RWPE2 (cell line): ENCODE results near the gene PRKAG2.

Source experiments
- ATAC-seq: fragments of 200-7000 bp; cut with Tn5 transposase; 3 replicates; pipeline ENCODE4 v1.9.1; 2021; ENCODE audit warnings: low read depth
- DNase-seq: peaks from one replicate; pipeline ENCODE4 v3.0.0-alpha.2; 2020; ENCODE audit warnings: low spot score
- H3K27ac ChIP-seq: fragments of 450-650 bp; 2 replicates; pipeline ENCODE4 v1.5.1; 2017; ENCODE audit warnings: mild to moderate bottlenecking; ENCODE audit not compliant: poor library complexity, severe bottlenecking
- H3K27me3 ChIP-seq: fragments of 250-450 bp; sonication (Bioruptor Pico); 2 replicates; pipeline ENCODE4 v1.5.1; 2021; ENCODE audit warnings: mild to moderate bottlenecking, moderate library complexity; ENCODE audit not compliant: insufficient read depth, poor library complexity, severe bottlenecking
- H3K36me3 ChIP-seq: fragments of 250-450 bp; sonication (Bioruptor Pico); 2 replicates; pipeline ENCODE4 v1.5.1; 2020; ENCODE audit warnings: low read depth, mild to moderate bottlenecking, moderate library complexity
- H3K4me1 ChIP-seq: fragments of 250-450 bp; sonication (Bioruptor Pico); 2 replicates; pipeline ENCODE4 v1.5.1; 2021; ENCODE audit warnings: mild to moderate bottlenecking, moderate library complexity; ENCODE audit not compliant: insufficient read depth, poor library complexity, severe bottlenecking
- H3K4me3 ChIP-seq: fragments of 250-450 bp; sonication (Bioruptor Pico); 2 replicates; pipeline ENCODE4 v1.5.1; 2021; ENCODE audit warnings: mild to moderate bottlenecking, moderate library complexity; ENCODE audit not compliant: severe bottlenecking
- H3K9me3 ChIP-seq: fragments of 250-450 bp; sonication (Bioruptor Pico); 2 replicates; pipeline ENCODE4 v1.5.1; 2021; ENCODE audit warnings: mild to moderate bottlenecking, moderate library complexity; ENCODE audit not compliant: severe bottlenecking
- TF ChIP-seq, protein P1 (sequence below): fragments of 450-650 bp; IDR thresholded peaks from one replicate; pipeline ENCODE4 v1.5.1; 2017; ENCODE audit warnings: mild to moderate bottlenecking, moderate library complexity; ENCODE audit not compliant: poor library complexity, severe bottlenecking

The PRKAG2 gene

DNA sequence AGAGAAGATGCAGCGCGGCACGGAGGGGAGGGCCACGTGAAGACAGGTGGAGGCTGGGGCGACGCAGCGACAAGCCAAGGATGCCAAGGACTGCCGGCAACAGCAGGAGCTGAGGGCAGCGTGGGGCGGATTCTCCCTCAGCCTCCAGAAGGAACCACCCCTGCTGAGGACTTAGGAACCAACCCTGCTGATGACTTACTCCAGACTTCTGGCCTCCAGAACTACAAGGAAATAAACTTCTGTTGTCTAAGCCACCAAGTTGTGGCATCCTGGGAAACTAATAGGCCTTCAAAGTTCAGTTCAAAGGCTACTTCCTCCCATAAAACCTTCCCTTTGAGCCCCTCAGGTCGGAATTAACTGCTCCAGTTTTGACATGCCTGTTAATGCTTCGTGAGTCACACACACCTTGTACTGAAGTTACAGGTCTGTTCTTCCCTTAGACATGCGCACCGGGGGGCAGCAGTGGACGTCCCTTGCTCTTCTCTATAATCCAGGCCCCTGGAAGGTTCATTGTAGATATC, 268.8 kb downstream of the PRKAG2 start:
- Histone ChIP-seq H3K36me3 (peaks cover 5% of the 10 kb centered on the region), H3K4me1 (peaks cover 26% of the 10 kb centered on the region), H3K4me3 (no peak overlapping the region), H3K9me3 (no peaks in the 10 kb centered on the region), H3K27me3 (no peaks in the 10 kb centered on the region), H3K27ac (peak overlapping the region; percentile 90)
- ATAC-seq (peak; percentile 94), DNase-seq (no peak)
- TF ChIP-seq, protein P1, sequence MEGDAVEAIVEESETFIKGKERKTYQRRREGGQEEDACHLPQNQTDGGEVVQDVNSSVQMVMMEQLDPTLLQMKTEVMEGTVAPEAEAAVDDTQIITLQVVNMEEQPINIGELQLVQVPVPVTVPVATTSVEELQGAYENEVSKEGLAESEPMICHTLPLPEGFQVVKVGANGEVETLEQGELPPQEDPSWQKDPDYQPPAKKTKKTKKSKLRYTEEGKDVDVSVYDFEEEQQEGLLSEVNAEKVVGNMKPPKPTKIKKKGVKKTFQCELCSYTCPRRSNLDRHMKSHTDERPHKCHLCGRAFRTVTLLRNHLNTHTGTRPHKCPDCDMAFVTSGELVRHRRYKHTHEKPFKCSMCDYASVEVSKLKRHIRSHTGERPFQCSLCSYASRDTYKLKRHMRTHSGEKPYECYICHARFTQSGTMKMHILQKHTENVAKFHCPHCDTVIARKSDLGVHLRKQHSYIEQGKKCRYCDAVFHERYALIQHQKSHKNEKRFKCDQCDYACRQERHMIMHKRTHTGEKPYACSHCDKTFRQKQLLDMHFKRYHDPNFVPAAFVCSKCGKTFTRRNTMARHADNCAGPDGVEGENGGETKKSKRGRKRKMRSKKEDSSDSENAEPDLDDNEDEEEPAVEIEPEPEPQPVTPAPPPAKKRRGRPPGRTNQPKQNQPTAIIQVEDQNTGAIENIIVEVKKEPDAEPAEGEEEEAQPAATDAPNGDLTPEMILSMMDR: peak; percentile 19

DNA sequence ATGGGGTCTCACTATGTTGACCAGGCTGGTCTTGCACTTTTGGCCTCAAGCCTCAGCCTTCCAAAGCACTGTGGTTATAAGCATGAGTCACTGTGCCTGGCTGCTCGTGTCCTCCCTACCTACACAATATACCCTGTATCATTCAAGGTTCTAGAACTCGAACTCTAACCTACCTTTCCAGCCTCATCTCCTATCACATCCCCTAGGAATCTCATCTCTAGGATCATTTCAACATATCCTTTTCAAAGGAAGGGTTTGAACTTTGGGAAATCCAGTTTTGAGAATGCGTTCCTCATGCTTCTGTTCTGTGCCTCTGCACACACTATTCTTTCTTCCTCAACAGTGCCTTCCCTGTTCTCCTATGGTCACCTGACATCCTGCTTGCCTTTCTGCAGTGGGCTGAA, 269.4 kb downstream of the PRKAG2 start:
- Histone ChIP-seq H3K4me3 (no peak overlapping the region), H3K27me3 (no peaks in the 10 kb centered on the region), H3K4me1 (peaks cover 26% of the 10 kb centered on the region), H3K9me3 (no peaks in the 10 kb centered on the region), H3K27ac (peak overlapping the region; percentile 90), H3K36me3 (peaks cover 6% of the 10 kb centered on the region)
- ATAC-seq (peak; percentile 62), DNase-seq (no peak)
- TF ChIP-seq, protein P1: no peak

DNA sequence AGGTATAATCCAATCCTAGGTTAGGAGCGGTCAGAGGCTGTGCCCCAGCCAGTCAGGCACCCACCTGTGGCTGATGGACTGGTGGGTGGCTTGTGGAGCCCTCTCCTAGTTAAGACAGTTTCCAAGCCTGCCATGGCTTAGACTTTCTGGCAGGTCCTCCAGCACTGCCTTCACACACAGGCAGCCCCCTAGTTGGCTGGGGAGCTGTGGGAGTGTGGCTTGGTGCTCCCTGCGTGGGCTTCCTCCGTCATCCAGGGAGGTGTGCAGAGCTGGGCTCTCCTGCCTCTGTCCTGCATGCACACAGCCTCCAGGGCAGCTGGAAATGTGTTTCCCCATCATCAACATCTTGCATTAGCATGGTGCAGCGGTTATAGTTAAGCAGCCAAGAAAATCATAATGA, 273.0 kb downstream of the PRKAG2 start:
- no peaks in the 10 kb centered on the region for H3K9me3 ChIP-seq
- TF ChIP-seq, protein P1: no peak
- H3K4me3 ChIP-seq: no peak overlapping the region
- peaks cover 11% of the 10 kb centered on the region for H3K36me3 ChIP-seq
- peak overlapping the region; percentile 20 for H3K27ac ChIP-seq
- peaks cover 53% of the 10 kb centered on the region for H3K4me1 ChIP-seq
- DNase-seq (no peak), ATAC-seq (no peak)
- H3K27me3 ChIP-seq: no peaks in the 10 kb centered on the region

DNA sequence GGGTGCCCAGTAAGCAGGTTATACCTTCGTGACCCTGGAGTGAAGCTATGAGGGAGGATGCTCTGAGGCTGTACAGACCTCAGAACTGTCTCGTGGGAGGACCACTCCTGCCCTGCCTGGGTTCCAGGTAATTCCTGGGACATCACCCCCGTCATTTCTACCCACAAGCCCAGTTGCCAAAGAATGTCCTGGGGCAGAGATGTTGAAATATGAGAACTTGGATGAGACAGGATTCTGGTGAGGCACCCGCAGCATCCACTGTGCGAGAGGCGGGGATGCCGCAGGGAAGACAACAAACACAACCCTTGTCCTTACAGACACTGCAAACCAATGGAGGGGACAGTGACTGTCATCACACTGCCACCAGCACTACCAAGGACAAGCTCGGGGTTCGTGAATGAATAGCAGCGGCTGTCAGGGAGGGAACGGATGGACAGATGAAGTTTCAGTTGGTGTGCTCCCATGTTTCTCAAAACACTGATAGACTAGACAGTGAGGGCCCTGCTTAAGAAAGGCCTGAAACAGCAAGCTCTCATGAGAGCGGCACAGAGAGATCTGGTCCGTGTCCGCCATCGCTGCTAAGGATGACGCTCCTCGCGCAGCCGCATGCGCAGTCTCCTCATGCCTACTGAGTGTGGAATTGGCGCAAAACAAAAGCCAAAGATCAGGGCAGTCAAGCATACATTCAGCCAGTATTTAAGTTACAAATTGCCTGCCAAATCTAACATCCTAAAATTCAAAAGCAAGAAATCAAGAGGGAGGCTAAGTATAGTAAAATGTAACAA, 275.2 kb downstream of the PRKAG2 start:
- Histone ChIP-seq H3K36me3 (peaks cover 11% of the 10 kb centered on the region), H3K4me1 (peaks cover 53% of the 10 kb centered on the region), H3K27me3 (no peaks in the 10 kb centered on the region), H3K9me3 (no peaks in the 10 kb centered on the region), H3K4me3 (no peak overlapping the region), H3K27ac (peak overlapping the region; percentile 96)
- ATAC-seq: no peak; the same call in 2 of the 3 replicates
- TF ChIP-seq, protein P1: no peak
- no peak for DNase-seq

DNA sequence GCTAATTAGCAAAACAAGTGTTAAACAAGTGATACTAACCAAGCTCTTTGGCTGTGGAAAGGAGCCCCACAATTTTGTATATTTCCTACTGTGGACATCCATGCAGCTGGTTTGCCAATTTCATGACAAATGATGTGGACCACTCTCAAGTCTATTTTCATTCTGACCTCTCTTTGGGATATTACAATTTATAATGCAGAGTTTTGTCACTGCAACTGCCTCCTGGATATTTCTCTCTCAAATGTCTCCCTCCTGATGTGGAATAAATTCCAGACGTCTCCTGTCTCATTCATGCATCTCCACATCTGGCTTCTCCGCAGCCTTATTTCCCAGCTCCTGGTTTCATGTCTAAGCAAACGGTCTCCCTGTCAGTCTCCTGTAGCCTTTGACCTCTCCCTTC, 276.6 kb downstream of the PRKAG2 start:
- Histone ChIP-seq H3K9me3 (no peaks in the 10 kb centered on the region), H3K4me3 (no peak overlapping the region), H3K4me1 (peaks cover 66% of the 10 kb centered on the region), H3K36me3 (peaks cover 7% of the 10 kb centered on the region), H3K27me3 (no peaks in the 10 kb centered on the region), H3K27ac (peak overlapping the region; percentile 96)
- TF ChIP-seq, protein P1: no peak
- no peak for DNase-seq
- ATAC-seq: 0 out of 3 replicates have a peak, but pooled peaks have one; percentile 0
